HTR-8/SVneo (cell line): ENCODE results near the gene SMAD5.

Experiments used
- DNase-seq: peaks from one replicate; pipeline ENCODE4 v3.0.0; 2011; ENCODE audit warnings: low spot score, mixed read lengths; ENCODE audit not compliant: insufficient read length
- FAIRE-seq: peaks from 2 replicates; lab custom pipeline; 2011; peaks lifted over from hg19 to GRCh38; lab: Jason Lieb, UNC

Gene SMAD5

DNA sequence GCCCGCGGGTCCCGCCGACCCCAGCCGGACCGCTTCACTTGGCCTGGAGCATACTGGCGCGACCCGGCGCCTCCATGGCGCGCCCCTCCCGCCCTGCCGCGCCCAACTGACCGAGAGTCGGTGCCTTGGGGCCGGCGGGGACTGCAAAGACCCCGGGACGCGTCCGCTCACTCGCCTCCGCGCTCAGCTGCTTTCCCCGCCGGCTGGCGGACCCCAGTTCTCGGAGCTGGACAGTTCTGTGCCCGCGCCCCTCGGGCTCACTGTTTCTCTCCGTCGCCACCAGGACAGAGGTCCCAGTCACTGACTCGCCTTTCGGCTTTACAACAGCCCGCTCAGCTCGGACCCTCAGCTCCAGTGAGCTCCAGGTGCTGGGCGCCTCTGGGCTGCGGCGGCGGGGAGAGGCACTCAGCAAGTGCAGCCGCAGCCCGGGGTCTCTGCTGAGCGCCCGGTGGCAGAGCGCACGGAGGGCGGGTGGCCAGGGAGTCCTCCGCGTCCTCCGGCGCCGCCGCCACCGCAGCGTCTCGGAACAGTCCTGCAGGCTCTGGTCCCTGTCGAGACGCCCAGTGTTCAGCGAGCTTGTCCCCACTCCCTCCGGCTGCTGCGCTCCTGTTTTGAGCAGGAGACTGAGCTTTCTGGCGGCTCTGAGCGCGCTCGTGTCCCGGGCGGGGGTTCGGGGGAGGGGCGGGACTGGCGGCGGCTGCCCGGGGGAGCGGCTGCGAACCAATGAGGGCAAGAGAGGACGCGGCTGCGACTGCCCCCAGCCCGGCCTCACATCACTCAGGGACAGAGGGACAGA is 60.1 kb downstream of the SMAD5 start, which contains the start of gene SMIM32:
Gene SMIM32 (minus strand): TSS at position 637 of the 796 bp plus-strand sequence. CDS start 638 bp downstream, outside the sequence.
- DNase-seq: peak; percentile 23
- no peak for FAIRE-seq

DNA sequence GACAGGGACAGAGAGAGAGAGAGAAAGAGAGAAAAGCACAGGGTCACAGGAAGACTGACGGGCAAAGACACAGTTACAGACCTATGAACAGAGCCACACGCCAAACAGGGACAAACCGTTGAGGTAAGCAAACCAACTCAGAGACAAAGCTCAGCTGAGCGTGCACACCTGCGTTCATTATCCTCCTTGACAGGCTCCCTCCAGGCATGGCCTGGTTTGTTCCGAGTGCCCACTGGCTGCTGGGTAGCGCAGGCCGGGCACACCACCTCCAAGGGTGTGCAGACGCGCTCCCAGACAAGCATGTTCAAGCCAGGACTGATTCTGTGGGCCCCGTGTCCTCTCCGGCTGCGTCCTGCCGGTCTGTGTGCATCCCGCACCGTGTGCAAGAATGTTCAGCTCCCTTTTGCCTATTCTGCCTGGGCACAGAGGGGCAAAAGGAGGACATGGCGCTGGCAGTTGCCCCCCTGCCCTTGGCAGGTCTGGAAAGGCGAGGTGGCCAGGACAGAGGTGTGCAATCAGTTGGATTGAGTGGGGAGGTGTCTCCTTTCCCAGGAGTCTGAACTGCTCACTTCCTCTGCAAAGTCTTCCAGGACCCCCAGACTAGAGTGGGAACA is 60.8 kb downstream of the SMAD5 start:
- FAIRE-seq: peak; percentile 60
- no peak for DNase-seq

DNA sequence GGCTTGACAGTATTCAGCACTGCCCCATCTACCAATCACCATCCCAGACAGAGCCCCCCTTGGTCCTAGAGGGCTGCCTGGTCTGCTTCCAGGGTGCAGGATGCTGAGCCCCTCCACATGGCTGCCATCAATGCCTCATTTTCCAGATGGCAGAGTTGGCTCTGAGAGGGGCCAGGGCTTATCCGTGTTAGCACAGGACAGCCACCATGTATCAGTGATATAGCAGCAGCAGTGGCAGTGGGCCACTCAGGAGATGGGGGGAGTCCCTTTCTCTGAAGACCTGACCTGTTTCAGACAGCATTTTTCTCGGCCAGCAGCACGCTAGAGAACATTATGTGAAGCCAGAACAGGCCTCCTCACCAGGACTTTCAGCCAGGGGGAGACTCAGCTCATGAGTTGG is 61.9 kb downstream of the SMAD5 start:
- no peak for DNase-seq
- FAIRE-seq: no peak

DNA sequence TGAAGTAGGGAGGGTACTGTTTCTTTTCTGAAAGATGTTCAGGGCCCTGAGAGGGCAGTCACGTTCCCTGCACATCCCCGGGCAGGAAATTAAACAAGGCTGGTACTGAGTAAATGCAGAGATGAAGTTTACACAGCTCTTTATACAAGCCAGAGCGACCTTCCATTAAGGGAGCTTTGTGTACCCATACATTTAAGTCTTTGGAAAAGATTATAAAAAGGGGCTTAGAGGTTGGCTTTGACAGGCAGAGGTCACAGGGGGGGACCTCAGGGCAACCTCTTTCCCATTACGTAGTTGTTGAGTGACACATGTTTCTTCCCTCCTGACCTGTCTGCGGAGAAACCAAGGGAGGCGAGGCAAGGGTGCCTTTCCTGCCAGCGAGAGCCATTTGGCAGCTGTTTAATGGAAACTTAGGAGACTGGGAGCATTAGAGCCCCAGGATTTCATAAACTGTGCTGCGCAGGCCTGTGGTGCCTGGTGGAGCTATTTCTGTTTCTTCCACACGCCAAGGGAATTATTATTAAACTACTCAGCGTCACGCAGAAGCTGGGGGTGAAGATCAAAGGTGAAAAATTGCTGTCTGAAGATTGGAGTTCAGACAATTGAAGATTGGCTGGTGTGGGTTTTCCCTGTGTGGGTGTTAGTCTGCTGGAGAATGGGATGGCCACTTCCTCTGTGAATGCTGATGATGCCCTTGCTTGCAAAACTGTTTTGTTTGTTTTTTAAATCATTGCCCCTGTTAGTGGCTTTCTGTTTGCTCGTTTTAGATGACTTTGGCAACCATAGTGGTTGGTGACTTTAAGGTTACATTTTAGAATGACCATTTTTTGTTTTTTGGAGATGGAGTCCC is 63.6 kb downstream of the SMAD5 start:
- FAIRE-seq (no peak), DNase-seq (no peak)

DNA sequence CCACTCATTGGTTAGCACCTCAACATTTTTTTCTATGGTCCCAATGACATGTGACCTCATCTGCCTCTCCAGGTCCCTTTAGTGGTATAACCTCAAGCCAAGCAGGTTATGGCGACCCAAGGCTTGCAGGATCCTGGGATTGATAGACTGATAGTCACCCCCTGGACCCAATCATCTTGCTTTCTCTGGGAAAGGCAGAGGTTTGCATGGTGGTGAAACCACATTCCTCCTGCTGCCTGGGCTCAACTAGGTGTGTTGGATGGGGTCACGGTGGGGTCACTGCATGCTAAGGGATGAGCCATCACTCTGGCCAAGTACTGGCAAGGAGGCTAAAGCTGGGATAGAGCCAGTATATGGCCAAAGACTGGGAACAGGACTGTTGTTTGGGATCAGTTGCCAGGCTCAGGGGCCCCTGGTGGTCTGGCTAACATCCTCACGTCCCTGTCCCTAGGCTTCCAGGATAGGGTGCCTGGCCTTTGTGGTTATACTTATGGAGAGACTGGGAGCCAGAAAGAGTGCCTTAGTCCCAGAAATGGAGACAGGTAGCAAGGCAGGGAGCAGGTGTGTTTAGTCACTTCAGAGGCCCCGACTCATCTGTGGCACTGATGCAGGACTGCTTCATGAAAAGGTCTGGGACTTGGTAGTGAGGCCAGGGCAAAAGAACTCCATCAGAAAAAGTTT is 65.0 kb downstream of the SMAD5 start:
- DNase-seq: no peak
- FAIRE-seq: no peak

DNA sequence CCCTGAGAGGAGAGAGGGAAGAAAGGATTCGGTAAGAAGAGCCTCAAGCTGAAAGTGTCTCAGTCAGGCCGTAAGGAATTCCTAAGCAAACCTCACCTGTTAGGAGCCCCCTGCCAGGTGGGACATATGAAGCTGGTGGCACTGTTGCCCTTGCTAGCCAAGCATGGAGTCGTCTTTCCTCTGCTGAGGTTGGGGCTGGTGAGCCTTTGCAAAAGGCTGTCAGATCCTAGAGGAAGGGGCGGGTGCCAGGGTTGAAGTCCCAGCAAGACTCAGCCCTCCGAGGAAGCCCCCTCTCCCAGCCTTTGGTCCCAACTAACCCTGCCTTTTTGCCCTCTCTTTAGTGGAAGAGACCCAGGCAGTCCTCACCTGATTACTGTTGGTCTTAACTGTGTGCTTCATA is 65.8 kb downstream of the SMAD5 start:
- no peak for FAIRE-seq
- no peak for DNase-seq

DNA sequence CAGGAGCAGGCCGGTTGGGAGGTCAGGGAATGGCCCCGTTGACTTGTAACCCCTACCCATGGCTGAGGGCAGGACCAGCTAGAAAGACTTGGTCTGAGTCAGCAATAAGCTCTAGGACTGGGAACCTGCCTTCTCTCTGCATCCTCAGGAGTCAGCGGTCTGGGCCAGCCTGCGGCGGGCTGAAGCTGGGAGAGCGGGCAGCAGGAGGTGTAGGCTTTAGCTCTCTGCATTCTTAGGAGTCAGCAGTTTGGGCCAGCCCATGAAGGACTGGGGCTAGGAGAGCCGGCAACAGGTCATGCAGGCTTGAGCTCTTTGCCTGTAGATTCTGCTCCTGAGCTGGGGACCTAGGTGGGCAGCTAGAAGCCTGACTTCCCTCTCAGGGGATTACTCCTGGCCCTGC is 66.8 kb downstream of the SMAD5 start:
- no peak for FAIRE-seq
- DNase-seq: no peak

DNA sequence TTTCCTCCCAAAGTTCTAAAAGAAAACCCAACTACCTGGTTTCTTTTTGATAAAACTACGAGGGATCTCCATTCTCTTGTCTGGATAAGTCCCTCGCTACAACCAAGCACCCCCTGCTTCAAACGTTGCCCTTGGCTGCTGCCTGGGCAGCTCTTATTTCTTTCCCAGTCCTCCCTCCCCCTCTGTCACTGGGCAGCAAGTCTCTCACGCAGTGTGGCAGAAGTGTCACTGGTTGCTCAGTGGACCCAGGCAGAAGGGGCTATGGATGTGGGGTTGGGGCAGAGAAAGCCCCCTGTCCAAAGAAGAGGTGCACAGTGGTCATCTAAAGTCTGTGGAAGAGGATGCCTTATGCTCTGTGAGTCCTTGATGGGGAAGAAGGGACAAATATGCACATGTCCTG is 67.5 kb downstream of the SMAD5 start:
- FAIRE-seq (no peak), DNase-seq (no peak)

DNA sequence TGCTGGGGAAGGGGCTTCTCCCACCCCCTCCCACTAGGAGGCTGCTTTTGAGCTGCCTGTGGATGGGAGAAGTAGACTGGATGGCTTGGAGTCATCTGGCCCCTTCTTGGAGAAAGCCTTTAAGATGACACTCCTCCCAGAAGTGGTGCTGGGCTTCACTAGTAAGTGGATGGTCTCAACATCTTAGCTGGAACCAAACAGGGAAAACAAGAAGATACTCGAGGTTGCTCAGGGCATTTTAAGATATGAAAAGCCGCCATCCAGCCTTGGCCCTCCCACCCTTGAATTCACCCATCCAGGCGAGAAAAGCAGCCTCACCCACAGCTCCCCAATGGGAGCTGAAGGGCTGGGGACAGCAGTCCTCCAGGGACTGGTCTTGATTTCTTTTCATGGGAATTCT is 68.1 kb downstream of the SMAD5 start:
- FAIRE-seq: no peak
- DNase-seq: no peak

DNA sequence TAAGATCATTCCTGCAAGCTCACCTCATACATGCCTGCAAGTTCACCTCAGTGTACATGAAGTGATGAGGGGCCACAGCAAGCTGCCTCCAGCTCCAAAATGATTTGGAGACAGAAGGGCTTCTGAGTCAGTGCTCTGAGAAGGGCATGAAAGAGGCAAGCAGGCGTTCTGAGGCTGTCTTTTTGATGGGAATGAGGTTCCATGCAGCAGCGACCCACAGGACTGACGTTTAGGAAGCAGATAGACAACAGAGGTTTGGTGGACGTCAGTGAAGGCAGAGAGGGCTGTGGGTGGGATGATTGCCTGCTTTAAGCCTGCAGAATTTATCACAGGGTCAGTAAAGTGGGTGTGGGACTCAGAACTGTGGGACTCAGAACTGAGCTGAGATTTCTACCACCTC is 69.2 kb downstream of the SMAD5 start:
- no peak for DNase-seq
- FAIRE-seq: no peak

DNA sequence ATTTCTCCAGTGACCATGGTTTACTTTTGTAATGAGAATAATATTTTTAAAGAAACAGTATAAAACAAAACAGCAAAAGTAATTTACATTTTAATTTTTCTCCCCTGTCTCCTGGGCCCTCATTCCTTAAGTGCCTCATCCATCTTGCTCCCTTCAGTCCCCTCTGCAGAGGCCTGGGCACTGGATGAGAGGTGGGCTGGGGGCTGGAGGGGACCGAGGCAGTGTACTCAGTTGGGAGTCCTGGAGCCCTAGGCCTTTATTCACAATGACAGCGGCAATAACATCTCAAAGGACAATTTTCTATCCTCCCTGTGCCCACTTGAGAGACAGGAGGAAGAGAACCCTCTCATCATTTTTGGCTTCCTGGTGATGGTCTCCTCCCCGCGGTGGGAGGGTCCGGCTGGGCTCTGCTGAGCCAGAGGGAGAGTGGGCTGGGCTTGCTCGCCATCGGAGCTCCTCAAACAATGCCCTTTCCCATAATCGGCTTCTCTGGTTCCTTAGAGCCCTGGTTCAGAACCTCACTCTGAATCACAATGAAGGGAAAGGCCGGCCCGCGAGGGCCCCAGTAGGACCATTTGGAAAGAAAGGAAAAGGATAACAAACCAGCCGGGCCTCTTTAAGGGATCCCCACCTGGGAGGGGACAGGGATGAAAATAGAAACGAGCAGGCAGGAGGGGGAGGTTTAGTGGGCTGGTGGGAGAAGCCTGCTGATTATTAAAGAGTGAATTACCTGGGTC is 70.0 kb downstream of the SMAD5 start:
- DNase-seq (no peak), FAIRE-seq (no peak)

DNA sequence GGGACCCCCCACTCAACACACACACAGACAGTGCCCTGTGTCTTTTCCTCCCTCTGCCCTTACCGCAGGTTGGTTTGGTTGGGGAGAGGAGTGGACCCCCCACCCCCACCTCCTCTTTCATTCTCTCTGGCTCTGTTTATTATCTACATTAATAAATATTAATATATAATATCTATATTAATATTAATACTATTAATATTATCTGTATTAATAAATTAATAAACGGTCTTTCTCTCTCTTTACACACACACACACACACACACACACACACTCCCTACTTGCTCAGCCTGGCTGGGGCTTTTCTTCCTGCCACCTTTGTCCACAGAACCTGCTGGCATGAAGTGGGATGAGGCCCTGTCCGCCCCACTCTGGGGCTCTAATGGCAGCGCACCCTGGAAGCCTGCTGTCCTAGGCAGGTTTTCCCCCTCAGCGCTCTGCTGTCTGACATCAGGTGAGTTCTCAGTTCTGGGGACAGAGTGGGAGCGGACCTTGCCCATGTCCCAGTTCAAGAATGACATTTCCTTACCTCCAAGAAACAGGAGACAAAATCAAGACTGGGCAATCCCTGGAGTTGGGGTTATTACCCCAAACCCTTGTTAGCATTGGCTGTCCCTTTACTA is 70.8 kb downstream of the SMAD5 start:
- DNase-seq (no peak), FAIRE-seq (no peak)

DNA sequence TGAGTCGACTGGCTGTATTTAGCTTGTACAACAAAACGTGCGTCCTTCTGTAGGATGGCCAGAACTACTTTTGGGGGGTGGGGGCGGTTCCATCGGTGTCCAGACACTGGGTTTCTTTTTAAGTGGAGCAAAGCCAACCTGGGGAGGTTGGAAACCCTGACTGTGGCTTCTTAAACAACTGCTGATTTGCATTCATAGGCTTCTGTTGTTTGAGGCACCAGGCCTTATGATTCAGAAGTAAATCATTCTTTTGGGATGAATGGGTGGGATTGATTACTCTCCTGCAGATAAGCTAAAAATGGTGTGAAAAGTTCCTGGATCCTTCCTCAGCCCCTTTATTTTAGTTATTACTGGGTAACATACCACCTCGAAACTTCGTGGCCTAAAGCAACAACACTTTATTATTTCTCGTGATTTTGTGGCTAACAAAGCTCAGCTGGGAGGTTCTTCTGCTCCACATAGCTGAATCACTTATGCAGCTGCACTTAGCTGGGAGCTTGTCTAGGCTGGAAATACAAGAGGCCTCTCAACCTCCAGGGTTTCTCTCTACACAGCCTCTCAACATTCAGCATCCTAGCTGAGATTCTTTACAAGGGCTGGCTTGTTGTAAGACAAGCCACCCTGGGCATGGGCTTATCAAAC is 72.5 kb downstream of the SMAD5 start:
- DNase-seq (no peak), FAIRE-seq (no peak)

DNA sequence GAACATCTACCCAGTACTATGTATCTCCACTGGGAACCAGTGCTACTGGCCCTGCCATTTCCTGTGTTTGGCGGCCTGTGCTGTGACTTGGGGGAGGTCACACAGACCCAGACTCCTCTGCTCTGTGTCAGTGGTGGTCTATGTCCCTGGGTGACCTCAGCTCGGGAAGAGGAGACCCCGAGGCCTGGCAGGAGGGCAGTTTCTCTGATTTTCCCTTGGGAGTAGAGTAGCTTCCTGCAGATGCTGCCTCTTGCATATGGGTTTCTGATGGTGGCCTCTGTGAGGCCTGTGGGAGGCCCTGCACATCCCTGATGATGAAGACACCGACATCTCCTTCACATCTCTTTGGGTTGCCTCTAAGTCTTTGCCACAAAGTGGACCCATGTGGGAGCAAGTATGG is 73.3 kb downstream of the SMAD5 start:
- FAIRE-seq (no peak), DNase-seq (no peak)

DNA sequence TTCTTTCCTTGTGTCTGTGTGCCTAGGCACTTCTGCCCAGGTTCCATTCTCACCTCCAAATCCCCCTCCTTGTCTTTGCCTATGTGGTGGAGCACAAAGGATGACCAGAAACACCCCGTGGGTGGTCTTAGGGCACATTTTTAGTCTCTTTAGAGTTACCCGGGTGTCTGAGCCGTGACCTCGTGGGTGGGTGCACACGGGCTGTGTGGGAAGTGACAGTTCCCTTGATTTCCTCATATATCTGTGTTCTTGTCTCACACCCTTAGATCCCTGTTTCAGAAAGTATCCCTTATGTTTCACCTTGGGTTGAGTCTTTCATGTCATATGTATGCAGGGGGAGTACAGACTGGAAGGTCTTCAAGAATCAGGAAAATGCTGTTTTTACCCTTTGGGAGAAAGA is 73.7 kb downstream of the SMAD5 start:
- FAIRE-seq (no peak), DNase-seq (no peak)

DNA sequence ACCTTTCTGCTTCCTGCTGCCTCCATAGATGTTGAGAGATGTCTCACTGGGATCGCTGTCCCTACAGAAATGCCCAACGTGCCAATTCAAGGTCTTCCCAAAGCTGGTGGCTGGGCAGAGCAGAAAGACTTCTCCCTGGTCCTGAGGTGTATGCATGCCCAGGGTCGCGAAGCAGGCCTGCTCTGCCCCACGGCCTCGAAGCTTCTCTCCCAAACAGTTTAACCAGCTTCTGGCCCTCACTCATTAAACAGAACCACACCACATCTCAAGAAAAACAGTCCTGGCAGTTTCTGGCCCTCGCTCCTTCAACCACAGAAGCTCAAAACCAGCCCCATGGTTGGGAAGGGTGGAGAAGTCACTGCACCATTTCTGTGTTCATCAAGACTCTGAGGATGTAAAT is 75.0 kb downstream of the SMAD5 start:
- FAIRE-seq (no peak), DNase-seq (no peak)

DNA sequence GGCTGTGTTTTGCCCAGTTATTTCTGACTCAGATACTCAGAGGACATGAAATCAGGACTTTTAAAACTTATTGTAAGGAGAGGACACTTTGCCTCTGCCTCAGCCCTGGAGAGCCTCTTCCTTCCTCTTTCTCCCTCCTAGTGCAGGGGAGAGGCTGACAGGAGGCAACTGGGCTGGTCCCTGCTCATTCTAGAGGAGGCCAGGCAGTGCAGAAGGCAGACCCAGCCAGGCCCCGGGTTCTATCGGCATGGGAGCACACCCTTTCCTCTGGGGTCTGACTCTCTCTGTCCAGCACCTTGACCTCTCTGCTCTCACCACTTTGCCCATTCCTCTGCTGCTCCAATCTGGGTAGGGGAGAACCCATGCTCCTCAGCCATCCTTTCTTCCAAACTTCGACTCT is 76.3 kb downstream of the SMAD5 start:
- DNase-seq (no peak), FAIRE-seq (no peak)

DNA sequence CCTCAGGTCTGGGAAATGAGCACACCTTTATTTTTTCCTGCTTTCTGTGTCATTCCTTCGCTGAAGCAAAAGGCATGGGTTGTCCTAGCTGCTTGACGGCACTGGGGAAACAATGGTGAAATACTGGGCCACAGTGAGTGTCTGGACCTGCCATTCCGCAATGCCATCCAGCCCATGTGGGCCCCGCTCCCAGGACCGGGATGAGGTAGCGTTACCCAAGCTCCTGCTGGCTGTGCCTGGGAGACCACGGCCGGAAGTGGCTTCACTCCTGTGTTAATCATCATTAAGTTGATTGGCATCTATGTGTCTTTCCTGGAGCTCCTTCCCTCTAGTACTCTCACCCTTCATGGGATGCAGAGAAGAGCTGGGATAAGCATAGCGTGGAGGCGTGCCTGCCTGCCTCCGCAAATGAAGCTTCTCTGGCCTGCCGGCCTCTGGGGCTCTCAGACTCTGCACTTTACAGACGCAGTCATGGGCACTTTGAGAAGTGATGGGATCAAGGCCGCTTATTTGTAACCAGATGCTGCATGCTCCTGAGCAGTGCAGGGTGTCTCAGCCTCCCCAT is 76.8 kb downstream of the SMAD5 start:
- FAIRE-seq: no peak

DNA sequence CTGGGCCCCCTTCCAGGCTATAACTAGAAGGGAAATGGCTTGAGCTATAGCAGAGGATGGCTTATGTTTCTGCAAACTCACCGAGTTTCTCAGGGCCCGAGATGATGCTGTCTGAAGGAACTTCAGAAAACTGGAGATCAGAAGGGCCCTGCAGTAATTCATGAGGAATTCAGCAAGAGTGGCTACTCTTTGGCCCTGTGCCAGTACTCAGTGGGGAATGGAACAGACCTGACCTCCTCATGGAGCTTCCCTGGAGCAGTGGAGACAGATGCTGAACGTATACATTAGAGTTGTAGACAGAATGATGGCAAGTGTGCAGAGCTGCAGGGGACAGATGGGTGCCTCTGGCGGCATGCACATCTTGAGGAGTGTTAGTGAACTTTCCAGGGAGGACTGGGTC is 77.6 kb downstream of the SMAD5 start:
- FAIRE-seq (no peak), DNase-seq (no peak)

More for the DNA sequence above, 76.8 kb downstream of the SMAD5 start:
- no peak for DNase-seq
